Stimulated activated CD4-positive, alpha-beta T cell treated with anti-CD3 and anti-CD28 coated beads, Interleukin-15, amount 100 ng/mL, for 48 hours (primary cell): ENCODE measurements around the gene NKX1-1.
"Not testable (repeated sequence)": the region's sequence is repeated elsewhere in the genome, so short reads cannot be mapped to it uniquely, and the experiment has no call there.

Source experiments
- DNase-seq, 2 donors: peaks; one replicate each; pipeline ENCODE4 v3.0.0-alpha.2; 2020; ENCODE audit warnings: low read depth in 2 of 2

Gene NKX1-1

DNA sequence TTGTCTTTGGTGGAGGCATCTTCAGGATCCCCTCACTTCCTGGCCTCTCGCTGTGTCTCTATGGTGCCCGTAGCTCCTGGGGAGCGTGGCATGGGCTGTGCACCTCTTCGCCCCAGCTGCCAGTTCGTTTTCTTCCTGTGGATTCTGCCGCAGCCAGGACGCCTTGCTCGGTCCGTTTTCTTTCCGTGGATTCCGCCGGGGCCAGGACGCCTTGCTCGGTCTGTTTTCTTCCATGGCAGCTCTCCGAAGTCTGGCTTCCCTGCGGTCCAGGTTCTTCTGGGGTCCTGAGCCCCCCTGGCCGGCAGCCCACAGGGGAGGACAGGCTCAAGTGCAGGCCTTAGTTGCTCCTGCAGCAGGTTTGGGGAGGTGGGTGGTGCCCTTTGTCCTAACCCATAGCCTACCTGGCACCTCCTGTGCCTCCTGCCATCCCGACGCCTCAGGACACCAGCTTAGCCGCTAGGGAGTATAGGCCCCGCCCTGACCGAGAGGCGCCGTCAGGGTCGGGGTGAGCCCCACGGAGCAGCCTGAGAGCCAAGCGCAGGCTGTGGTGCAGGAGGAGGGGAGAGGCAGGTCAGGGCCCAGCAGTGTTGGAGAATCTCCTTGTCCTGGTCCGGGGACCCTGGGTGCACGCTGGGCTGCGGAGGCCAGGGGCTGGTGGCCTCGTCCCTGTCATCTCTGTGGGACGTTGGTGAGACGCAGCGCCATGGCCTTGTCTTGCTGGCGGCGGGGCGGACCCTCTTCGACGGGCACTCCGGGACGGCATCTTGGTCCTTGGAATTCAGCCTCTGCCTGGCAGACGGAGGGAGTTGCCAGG, 32.1 kb downstream of the NKX1-1 start:
- no peak for DNase-seq

DNA sequence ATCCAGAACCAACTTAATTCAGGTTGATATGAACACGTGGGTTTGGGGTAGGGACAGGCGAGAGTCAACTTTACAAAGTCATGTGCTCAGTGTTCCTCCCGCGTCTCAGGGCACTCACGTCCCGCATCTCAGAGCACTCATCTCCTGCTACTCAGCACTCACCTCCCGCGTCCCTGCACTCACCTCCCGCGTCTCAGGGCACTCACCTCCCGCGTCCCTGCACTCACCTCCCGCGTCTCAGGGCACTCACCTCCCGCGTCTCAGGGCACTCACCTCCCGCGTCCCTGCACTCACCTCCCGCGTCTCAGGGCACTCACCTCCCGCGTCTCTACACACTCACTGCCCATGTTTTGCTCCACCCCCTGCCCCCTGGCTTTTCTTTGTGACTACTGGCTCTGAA, 33.7 kb downstream of the NKX1-1 start:
- DNase-seq, result not testable (repeated sequence)

DNA sequence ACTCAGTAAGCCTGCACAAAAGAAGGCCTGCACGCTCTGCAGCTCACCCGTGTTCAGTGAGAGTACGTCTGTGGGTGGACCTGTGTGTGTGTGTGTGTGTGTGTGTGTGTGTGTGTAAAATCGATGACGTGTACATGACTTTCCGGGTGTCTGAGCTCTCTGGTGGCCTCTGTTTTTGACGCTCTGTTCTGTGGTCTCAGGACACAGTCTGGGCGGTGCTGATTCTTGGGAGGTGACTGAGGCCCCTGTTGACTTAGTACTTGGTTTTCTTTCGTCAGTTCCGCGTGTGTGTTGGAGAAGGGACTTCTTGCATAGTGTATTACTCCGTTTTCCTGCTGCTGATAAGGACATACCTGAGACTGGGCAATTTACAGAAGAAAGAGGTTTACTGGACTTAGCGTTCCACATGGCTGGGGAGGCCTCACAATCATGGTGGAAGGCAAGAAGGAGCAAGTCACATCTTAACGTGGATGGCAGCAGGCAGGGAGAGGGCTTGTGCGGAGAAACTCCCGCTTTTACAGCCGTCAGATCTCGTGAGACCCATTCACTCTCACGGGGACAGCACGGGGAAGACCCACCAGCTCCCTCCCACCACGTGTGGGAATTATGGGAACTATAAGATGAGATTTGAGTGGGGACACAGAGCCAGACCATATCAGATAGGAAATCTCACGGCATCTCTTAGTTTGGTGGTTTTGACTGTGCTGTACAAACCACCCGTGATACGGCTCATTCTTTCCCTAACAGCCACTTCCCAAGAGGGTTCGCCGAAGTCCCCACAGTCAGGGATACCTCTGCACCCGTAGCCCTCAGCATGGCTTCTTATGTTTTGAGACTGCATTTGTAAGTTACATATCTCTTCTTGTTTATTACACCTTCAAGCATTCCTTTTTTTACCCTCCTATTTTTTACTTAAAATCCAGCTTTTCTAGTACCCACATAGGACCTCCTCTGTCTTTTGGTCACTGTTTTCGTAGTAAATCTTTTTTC, 34.8 kb downstream of the NKX1-1 start:
- no peak for DNase-seq

DNA sequence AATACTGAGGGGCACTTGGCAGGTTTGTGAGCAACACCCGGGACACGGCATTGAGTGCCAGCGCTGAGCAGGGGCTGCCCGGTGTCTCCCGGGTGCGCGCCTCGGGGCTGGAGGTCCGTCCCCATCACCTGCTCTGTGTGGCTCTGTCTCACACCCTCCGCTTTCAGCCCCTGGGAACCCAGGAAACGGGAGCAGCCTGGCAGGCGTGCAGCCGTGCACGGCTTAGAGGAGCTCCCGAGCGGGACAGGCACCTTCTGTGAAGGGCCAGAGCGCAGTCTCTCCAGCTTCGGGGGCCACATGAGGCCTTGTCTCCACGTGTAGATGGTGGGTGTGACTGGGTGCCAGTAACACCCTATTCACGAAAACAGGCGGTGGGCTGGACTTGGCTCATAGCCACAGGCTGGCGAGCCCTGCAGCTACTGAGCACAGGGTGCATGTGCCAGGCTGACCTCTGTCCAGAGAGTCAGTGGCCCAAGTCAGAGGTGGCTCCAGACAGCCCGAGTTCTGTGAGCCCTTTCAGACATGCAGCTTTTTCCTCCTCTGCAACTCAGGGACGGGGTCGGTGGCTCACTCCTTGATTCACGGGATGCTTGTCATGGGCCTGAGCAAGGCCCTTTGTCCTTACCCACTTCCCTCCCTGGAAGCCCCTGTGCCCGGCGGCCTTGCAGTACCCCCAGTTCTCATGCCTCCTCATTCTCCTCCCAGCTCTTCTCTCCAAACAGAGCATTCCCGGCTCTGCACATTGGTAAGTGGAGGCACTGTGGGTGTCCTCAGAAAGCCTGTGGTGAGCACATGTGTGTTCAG, 35.7 kb downstream of the NKX1-1 start:
- no peak for DNase-seq

DNA sequence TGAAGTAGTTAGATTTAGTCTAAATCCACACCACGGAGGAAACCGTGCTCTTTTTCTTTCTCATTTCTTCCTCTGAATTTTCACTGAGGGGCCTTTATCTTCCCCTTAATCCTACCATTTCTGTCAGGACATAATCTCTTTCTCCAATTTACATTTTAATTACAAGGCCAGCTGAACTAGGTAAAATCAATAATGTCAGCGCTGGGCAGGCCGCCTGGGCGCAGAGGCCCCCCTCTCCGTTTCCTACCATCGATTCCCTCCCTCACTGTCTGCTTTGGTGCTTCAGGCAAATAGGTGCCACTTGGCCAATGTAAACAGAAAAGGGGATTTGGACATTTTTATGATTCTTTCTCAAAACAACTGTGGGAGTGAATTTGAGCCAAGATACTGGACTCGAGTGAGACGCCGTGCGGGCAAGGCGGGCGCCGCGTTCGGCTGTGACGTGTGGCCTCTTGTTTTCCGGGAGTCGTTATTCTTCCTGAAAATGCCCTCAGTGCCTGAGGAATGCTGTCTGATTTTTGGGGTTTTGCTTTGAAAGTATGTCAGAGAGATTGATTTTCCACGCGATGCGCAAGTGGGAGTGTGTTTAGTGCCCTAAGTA, 36.7 kb downstream of the NKX1-1 start:
- no peak for DNase-seq

DNA sequence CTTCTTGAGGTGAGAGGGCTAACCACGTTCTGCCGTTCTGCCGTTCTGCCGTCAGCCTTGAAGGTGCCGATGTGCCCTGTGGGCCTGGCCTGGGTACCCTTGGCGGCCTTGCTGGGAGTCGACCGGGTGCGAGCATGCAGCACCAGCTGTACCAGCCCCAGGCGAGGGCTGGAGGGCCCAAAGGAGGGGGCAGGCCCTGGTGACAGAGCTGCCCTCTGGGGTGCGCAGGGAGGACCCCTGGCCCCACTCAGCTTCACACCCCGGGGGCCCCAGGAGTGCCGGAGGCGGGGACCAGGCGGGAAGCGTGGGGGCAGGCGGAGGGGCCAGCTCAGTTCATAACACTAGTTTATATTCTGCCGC, 37.2 kb downstream of the NKX1-1 start:
- no peak for DNase-seq

DNA sequence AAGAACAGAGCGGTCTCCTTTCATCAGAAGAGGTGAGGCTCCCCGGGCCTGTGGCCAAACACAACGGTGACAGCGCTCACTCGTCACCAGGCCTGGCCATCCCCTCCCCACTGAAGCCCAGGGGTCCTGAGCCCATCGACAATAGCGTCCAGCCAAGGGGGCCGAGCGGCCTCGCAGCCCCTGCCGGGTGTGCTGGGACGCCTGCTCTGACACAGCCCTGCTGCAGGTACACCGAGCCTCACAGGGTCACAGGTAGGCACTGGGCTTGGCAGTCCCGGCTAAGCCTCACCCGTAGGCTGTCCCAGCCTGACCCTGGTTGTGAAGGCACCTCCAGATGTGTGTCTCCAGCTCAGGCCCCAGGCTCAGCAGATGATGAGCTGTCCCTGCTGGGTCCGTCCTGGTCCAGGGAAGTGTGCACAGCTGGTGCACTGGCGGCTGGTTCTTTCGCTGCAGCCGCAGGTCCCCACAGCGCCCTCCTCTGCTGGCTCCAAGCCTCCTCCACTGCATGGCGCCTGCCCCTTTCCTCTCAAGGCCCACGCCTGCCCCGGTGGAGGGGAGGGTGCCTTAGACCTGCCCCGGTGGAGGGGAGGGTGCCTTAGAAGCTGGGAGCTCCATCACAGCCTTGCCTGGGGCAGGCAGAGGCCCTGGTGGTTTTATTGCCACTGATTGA, 37.7 kb downstream of the NKX1-1 start:
- no peak for DNase-seq

DNA sequence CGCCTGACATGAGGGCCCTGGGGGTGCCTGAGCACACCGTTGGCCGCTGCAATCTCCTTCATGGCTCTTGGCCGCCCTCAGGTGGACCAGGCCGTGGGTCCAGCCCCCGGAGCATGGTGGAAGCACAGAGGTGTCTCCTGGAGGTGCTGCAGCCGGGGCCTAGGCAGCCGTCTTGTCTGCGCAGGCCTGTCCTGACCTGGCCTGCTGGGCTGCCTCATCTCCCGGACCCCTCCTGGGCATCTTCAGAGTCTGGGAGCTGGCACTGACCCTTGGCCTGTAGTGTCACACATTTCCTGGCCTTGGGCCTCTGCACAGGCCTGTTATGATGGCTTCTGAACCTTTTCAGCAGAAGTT, 38.3 kb downstream of the NKX1-1 start:
- no peak for DNase-seq

DNA sequence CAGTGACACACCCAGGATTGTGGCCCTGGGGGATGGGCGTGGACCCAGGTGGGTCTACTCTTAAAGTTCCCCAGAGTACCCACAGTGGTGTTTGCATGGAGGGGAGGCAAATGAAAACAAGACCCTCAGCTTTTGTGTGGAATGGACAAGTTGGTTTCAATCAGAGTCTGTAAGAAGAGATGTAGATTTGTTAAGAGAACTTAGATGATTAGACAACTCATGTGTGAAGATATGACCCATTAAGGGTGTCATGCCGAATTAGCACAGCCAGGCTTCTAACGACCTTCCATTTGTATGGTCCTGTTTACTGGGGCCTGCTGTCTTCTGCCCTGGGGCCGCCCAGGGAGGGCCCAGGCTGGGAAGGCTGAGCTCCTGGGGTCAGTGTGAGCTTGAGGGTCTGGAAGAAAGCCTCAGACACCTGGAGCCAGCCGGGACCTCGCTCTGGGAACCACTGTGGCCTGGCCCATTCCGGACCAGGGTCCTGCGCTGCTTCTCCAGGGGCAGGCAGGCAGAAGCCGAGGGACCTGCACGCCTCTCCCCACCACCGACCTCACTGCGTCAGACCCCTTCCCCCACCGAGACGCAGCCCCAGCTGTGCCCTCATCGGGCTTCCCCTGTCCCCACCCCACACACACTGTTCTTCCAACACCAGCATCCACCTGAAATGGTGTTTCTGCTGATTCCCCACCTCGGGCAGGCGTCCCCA, 38.9 kb downstream of the NKX1-1 start:
- no peak for DNase-seq

DNA sequence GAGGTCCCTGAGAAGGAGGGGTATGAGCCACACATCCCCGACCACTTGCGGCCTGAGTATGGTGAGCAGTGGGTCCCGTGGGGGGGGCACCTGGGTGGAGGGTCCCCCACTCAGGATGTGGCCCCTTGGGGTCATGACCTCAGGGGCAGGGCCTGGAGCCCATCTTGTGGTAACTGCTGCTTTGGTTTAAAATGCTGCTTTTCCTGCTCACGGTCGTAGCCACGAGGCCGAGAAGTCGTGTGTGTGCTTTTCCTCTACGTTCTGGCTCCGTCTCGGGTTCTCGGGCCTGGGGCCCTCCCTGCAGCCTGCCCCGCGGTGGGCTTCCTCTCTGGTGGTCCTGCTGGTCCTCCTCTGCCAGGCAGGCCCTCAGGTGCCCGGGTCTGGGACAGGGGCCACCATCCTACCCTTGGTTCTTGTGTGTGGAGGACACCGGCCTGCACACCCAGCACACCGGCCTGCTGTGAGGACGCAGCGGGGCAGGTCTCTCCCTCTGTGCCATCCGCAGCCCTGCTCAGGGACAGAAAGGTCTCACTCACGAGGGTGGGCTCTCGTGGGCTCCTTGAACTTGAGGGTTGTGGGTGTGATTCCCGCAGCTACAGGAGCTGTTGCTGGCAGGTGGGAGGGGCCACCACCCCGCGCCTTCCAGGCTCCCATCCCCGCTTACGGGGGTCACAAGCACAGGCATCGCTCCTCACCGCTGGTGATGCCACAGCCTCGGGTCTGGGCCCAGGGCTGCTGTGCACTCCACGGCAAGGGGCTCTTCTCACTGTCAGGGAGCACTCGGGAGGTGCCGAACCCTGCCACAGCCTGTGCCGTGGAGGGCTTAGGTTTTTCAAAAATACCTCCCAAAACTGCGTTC, 39.6 kb downstream of the NKX1-1 start:
- DNase-seq, result no peak

DNA sequence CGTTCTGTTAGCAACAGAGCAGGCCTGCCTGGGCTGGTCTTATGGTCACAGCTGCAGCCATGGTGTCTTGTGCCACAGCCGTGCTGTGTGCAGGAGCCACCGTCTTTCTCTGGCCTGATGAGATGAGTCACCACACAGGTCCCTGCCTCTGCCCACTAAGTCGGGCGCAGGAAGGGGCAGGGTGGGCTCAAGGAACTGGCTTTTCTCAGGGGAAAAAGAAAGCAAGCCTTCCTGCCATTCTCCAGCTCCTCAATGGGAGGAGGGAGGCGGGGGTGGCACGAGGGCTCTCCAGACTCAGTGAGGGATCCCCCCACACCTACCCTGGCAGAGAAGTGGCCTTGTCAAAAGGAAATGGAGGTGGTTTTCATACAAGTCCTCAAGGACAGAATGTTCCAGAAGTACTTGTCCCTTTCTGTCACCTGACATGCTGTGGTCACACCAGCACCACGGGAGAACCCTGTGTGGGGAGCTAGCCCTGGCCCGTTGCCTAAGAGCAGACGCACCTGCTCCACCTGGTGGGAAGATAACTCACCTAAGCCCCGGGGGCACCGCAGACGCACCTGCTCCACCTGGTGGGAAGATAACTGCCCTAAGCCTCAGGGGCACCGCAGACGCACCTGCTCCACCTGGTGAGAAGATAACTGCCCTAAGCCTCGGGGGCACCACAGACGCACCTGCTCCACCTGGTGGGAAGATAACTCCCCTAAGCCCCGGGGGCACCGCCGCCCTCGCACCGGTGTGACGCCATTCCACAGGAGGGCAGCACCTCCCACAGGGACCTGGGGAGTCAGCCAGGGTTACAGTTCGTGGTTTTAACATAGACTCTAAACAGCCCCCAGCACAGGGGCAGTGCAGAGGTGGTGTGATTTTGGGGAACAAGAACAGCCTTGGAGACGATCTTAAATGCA, 40.7 kb downstream of the NKX1-1 start:
- DNase-seq, result no peak

DNA sequence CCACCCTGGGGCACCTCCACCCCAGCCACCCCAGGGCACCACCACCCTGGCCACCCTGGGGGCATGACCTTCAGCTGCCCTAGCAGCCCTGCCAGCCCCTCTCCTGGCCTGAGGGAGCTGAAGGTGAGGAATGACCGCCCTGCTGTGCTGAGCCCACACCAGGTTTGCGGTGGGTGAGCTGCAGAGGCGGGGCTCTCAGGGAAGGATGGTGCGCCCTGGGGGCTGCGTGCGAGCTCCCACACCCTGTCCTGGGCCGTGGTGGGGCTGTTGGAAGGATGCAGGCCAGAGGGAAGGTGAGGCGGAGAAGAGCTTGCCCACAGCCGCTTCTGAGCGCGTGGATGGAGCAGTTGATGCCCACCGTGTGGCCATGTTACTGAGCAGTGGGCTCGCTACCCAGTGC, 41.5 kb downstream of the NKX1-1 start:
- DNase-seq, result no peak

DNA sequence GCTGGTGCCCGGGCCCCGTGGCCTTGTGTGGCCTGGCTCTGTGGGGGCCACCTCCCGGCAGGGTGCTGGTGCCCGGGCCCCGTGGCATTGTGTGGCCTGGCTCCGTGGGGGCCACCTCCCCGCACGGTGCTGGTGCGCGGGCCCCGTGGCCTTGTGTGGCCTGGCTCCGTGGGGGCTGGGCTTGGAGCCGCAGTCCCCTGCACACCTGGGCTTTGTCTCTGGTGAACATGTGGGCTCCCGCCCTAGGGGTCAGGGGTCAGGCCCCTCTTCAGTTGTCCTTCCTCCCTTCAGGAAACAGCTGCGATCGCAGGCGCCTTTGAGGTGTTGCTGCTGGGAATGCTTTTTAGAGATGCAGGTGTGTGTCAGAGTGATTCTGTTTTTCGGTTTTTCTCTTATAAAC, 42.0 kb downstream of the NKX1-1 start:
- no peak for DNase-seq

DNA sequence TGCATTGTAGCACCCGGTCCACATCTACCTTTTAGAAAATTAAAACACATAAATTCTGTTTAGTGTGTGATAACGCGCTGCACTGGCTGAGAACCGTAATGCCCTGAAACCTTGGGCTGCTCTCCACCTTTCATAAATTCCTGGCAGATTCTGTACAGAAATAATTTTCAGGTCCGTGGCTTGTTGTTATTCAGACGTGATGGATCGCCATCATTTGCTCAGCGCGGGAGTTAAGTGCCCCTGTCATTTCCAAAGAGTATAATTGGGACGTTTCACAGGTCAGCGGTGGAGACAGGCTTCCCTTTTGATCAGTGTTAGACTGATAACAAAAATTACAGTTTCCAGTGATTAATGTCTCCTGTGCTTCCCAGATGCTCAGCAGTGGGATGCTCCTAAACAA, 42.7 kb downstream of the NKX1-1 start:
- no peak for DNase-seq

DNA sequence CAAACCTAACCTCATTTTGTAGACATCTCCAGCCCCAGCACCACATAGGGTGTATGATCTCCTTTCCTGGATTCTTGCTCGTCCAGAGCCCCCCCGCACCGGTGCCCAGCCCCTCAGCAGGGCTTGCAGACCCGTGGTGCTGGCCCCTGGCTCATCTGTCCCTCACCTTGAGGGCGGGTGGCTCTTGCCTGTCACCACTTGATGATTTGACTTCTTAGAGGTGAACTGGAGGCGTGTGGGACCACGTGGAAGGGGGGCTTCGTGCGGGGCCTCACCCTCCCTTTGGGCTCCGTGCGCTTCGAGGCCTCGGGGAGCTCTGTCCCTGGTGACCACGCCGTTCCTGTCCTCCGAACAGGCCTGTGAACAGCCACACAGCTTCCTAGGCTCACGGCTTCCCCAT, 43.7 kb downstream of the NKX1-1 start:
- no peak for DNase-seq

DNA sequence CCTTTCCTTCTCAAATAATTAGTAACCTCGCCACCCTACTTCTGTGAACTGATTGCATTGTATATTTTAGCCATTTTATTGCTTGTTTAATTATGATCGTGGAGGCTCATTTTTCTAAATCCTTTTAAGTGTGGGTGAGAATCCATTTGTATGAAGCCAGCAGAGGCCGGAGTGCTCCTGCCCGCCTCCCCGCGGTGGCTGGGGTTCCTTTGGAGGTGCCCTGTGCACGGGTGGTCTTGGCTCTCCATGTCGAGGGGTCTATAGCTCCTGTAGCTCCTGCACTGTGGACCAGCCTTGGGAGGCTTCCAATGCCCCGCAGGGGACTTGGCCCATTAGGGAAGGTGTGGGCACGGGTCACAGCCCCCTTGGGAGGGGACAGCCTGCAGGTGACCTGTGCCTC, 44.2 kb downstream of the NKX1-1 start:
- no peak for DNase-seq

DNA sequence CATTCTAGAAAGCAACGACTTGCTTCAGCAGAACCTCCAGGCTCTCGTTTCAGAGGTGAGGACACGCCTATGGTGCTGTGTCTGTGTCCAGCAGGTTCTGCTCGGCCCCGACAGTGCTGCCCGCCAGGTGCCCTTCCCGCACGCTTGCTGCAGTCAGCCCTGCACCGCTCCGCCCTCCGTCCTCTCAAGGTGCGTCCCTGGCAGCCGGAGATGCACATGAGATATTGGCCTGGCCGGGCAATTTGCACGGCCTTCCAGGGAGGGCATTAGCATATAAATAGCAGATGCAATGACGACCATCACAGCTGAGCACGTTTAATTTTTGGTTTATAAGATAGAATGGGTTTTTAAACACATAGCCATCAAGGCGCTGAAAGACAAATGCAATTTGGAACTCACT, 44.8 kb downstream of the NKX1-1 start:
- no peak for DNase-seq

DNA sequence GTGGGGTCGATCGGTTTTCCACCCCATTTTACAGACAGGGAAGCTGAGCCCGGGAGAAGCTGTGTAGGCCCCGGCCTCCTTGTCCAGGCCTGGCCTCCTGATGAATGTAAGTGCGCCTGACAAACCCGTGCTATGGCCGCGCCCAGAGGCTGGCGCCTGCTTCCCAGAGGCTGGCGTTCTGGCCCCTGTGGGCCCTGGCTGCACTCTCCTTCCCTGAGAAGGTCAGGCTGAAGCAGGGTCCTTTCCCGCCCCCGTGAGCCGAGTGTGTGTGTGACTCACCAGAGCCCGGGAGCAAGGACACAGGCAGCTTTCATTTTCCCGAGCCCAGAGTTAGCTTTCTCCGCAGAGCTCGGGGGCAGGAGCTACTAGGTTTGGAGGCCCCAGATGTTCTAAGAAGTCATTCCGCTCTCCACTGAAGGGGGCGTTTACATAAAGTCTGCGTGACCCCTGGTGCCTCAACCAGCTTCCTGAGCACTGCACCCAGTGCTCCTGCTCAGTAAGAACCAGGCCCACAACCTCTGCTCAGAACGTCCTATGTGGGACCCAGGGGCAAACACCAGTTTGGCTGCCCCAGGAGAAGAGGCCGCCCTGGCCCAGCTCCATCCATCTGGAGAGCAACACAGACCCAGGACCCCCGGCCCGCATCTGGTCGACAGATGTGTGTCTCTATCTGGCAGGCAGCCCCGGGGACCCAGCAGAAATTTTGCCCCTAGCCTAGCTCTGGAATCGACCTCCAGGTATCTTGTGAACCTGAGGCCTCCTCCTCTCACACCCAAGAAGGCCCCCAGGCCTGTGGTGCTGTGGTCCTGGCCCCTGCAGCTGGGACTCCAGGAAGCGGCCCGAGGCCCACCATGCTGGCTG, 45.6 kb downstream of the NKX1-1 start:
- DNase-seq, result no peak
